Tibial nerve (tissue), 4 donors: Measurements from ENCODE around the gene ZNF497.

Experiments used
- CTCF ChIP-seq, 5 experiments: fragments of 200-600 bp in 3 of 5; fragments of 450-650 bp in 2 of 5; sonication (generic) in 3 of 5; IDR thresholded peaks; one replicate each; pipeline ENCODE4 v1.5.1; 2016 to 2019; ENCODE audit warnings: antibody characterized with exemption in 5 of 5, mild to moderate bottlenecking in 3 of 5, moderate library complexity in 2 of 5
- EP300 ChIP-seq, 2 donors: sonication (generic); formaldehyde crosslinking; IDR thresholded peaks; one replicate each; pipeline ENCODE4 v1.6.1; 2017; ENCODE audit warnings: antibody characterized with exemption in 2 of 2, mild to moderate bottlenecking in 1 of 2

- TF ChIP-seq CTCF (IDR thresholded peaks at IDR 0.05) (no peak), EP300 (IDR thresholded peaks at IDR 0.05) (no peak)
These were observed 45.0 kb downstream of the ZNF497 start for GRCh38 chr19:58317476-58318072.
